ENCODE data around the gene RASL12. TPM values are rescaled to one million over a fixed set of nuclear protein-coding genes. Genes with fewer than 3 reads are reported as not detected.

The RASL12 gene
- total and polyA plus RNA-seq, 2 of the 4 experiments (the other 2 are of a cell fraction) = 0.18 to 0.22 TPM

DNA sequence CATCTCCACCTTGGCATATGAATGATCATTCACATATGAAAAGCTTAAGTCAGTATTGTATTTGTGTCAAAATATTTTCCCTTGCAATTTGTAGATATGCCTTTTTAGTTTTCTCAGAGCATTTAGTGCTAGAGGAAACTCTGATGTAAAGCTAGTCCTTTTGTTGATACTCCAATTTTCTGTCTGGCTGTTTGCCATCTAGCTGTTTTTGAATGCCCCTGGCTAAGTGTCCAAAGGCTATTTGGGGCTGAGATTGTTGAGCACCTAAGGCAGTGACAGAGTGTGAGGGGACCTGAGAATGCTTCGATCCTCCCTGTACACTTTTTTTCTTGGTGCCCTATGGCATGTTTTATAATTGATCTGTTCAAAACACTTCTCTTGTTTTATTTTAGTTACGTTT, 19.6 kb downstream of the RASL12 start:
- Histone ChIP-seq H2BK15ac (ENCODE audit: low read depth, low read length) (peak overlapping the region; percentile 79; the same call in 1 of the 3 replicates), H4K91ac (ENCODE audit: insufficient read depth, low read depth, low read length) (peak overlapping the region; percentile 69; the same call in 1 of the 2 replicates), H2AK9ac (replicated peaks; ENCODE audit: low read depth, low read length, poor library complexity) (no peak overlapping the region), H3K4me1 (ENCODE audit: control insufficient read depth, insufficient read depth, low read length) (peaks cover 28% of the 10 kb centered on the region), H3K27ac (ENCODE audit: insufficient read depth, low read length) (no peak overlapping the region), H2BK5ac (ENCODE audit: low read depth, low read length, poor library complexity, severe bottlenecking) (no peak overlapping the region), H3K18ac (ENCODE audit: low read depth, low read length) (no peak overlapping the region), H2BK20ac (ENCODE audit: low read depth, low read length) (peak overlapping the region; percentile 26; the same call in 1 of the 2 replicates), H3K9ac (ENCODE audit: low read depth, low read length) (no peak overlapping the region), H3K36me3 (ENCODE audit: control insufficient read depth, insufficient read depth, low read length) (no peaks in the 10 kb centered on the region), H4K20me1 (ENCODE audit: insufficient read depth, low read length) (no peaks in the 10 kb centered on the region), H3K79me1 (ENCODE audit: low read depth in 1 of 2, low read length in 2 of 2) (no peaks in the 10 kb centered on the region; a peak in 1 of 4 replicates), H3K27me3 (ENCODE audit: control insufficient read depth, insufficient read depth, low read length) (no peaks in the 10 kb centered on the region), H3K14ac (replicated peaks; ENCODE audit: low read depth, low read length) (no peak overlapping the region), H3K23ac (ENCODE audit: low read depth, low read length) (peak overlapping the region; percentile 31; the same call in 1 of the 2 replicates), H3K9me1 (ENCODE audit: insufficient read depth, low read length) (peaks cover 26% of the 10 kb centered on the region), H3K4me2 (ENCODE audit: low read depth, low read length) (no peak overlapping the region), H4K8ac (ENCODE audit: low read depth in 2 of 2, low read length in 2 of 2) (peak overlapping the region in 1 of 2 experiments; percentile 43; a peak in 1 of 4 replicates), H2AFZ (replicated peaks; ENCODE audit: low read length, poor library complexity) (no peak overlapping the region), H3K9me3 (ENCODE audit: control insufficient read depth, insufficient read depth, low read length) (no peaks in the 10 kb centered on the region), H3K4ac (ENCODE audit: low read depth, low read length) (no peak overlapping the region), H3K56ac (ENCODE audit: extremely low read depth, insufficient read depth, low read length) (no peak overlapping the region), H4K5ac (ENCODE audit: low read depth, low read length) (no peak overlapping the region), H2BK120ac (ENCODE audit: low read depth, low read length) (peak overlapping the region; percentile 14; the same call in 1 of the 2 replicates), H3K4me3 (ENCODE audit: insufficient read depth, low read depth, low read length) (no peak overlapping the region), H2AK5ac (ENCODE audit: low read depth, low read length) (no peak overlapping the region)
- intact Hi-C loops (cut with micrococcal nuclease) = no loop called here
- no peak for ATAC-seq (ENCODE audit: low read depth)
- ChIA-PET POLR2A (ENCODE audit: unreplicated experiment) (no interaction called here), CTCF (interaction anchor here (0.7 to 1.0 kb wide), 3 partner anchors 34 to 53 kb away, joined by 3 to 7 read pairs (median 5); no protein-coding TSS in a partner anchor)
- DNase-seq = no peak
- TF ChIP-seq, protein P1, sequence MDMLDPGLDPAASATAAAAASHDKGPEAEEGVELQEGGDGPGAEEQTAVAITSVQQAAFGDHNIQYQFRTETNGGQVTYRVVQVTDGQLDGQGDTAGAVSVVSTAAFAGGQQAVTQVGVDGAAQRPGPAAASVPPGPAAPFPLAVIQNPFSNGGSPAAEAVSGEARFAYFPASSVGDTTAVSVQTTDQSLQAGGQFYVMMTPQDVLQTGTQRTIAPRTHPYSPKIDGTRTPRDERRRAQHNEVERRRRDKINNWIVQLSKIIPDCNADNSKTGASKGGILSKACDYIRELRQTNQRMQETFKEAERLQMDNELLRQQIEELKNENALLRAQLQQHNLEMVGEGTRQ (IDR thresholded peaks at IDR 0.05; ENCODE audit: low read depth, low read length) = no peak
- in situ Hi-C loops (cut with MboI; ENCODE audit: low sequenced_read_pairs) = no loop called here
- dilution Hi-C loops (cut with HindIII; ENCODE audit: low sequenced_read_pairs, unreplicated experiment) = no loop called here
- no TSS peak for BruUV-seq (replicated peaks)
- no CpG with 5 or more reads among the region's 2 CpGs for WGBS, 2 experiments (ENCODE audit: extremely low coverage in 2 of 2, insufficient read length in 1 of 2)

All from IMR-90 (cell line).